DMS114 treated with DMSO at 0.1 percent for 48 hours (cell line): ENCODE measurements around the gene CPNE7.

ENCODE experiments used
- DNase-seq: peaks from one replicate; lab custom pipeline; 2025; ENCODE audit not compliant: unreplicated experiment; lab: John Stamatoyannopoulos, UW

CPNE7 gene

DNA sequence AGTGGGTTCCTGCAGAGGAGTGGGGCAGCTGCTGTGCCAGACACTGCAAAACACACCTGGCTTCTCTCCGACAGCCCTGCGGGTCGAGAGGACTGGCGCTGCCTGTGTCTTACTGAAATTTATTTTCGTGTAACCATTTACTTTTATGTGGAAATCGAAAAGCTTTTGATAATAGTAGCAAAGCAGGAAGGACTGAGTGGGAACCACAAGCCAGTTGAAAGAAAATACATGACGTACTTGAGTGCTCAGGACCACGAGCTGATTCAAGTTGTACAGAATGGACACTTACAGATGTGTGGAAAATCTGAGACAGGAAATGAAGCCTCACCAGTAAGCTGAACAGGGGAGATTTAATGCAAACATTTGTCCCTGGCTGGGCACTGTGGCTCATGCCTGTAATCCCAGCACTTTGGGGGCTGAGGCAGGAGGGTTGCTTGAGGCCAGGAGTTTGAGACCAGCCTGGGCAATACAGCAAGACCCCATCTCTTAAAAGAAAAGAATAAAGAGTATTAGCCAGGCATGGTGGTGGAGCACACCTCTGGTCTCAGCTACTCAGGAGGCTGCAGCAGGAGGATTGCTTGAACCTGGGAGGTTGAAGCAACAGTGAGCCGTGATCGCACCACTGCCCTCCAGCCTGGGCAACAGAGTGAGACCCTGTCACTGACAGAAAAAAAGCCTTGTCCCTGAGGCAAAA lies 26.4 kb upstream of the CPNE7 start:
- no peak for DNase-seq

GRCh38 chr16:89550421-89551007 lies 25.0 kb upstream of the CPNE7 start:
- DNase-seq, result no peak

DNA sequence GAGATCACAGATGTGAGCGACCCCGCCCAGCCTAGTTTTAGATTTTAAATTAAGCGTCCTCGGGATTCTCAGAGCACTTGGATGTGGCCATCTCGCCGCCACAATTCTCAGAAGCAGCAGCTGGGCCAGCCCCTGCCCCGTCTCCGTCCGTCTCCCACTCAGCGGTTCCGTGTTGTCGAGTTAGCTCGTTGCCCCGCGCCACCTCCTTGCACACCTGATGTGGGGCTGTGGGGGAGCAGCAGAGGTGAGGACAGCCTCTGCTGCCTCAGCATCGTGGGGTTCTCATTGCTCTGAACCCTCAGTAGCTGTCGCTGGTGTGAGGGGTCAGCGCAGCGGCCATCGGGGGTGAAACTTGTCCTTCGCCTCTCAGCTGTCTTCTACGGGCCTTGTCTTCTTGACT lies 23.2 kb upstream of the CPNE7 start:
- no peak for DNase-seq

GRCh38 chr16:89552913-89553312 lies 22.6 kb upstream of the CPNE7 start:
- DNase-seq, result no peak

DNA sequence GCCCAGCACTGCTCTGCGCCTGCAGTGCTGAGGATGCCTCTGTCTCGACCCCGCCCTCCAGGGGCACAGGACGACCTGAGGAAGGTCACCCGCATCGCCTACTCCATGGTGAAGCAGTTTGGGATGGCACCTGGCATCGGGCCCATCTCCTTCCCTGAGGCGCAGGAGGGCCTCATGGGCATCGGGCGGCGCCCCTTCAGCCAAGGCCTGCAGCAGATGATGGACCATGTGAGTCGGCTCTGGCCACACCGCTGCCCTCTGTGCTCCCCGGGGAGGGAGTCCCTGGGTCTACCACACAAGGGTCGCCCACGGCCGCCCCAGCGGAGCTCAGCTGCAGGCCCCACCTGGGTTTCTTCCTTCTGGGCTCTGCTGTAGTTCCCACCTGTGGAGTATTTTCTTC lies 21.8 kb upstream of the CPNE7 start:
- DNase-seq, result no peak

DNA sequence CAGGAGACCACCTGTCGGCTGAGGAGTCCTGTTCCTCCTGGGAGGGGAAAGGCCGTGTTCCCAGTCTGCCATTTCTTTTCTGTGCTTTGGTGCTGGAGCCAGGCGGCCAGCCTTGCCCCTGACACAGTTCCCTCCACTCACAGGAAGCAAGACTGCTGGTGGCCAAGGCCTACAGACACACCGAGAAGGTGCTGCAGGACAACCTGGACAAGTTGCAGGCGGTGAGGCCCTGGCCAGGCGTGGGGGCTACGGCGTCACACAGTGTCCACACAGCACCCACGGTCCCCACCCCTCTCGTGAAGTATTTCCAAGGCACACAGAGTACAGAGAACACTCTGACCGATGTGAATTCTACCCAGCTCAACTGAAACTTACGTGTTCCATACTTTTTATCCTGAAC lies 21.2 kb upstream of the CPNE7 start:
- DNase-seq, result no peak

- no peak for DNase-seq
These were observed 20.3 kb upstream of the CPNE7 start for GRCh38 chr16:89555265-89555664.

DNA sequence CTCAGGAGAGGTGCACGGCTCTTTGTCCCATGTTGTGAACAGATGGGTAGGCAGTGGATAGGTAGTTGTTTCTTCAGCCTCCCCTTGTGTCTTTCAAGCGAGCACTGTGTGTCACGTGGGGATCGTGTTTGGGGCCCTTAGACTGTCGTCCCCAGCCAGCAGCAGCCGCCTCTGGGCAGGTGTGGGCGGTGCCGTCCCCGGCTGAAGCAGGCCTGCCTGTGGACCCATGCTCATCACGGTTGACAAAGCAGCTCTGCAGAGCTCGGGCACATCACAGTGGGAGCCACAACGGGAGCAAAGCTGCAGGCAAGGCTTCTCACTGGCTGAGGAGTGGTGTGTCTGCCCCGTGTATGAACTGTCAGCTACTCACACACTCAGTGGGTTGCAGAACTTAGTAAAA lies 19.8 kb upstream of the CPNE7 start:
- no peak for DNase-seq

DNA sequence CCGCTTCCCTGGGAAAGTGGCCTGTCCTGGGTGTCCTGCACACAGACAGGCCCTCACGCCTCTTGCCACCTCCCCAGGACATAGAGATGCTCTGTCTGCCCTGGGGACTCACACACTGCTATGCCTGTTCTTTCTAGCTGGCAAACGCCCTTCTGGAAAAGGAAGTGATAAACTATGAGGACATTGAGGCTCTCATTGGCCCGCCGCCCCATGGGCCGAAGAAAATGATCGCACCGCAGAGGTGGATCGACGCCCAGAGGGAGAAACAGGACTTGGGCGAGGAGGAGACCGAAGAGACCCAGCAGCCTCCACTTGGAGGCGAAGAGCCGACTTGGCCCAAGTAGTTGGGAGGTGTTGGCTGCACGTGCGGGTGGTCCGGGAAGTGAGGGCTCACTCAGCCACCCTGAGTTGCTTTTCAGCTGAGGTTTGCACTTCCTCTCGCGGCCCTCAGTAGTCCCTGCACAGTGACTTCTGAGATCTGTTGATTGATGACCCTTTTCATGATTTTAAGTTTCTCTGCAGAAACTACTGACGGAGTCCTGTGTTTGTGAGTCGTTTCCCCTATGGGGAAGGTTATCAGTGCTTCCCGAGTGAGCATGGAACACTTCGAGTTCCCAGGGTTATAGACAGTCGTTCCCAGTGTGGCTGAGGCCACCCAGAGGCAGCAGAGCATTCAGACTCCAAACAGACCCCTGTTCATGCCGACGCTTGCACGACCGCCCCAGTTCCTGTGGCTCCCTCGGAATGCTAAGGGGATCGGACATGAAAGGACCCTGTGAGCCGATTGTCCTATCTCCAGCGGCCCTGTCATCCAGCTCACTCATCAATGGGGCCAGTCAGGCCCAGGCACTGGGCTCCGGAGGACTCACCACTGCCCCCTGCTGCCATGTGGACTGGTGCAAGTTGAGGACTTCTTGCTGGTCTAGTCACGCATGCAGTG lies 18.5 kb upstream of the CPNE7 start:
- peak; percentile 36 for DNase-seq

GRCh38 chr16:89557690-89558490 lies 17.7 kb upstream of the CPNE7 start:
- DNase-seq, result no peak

DNA sequence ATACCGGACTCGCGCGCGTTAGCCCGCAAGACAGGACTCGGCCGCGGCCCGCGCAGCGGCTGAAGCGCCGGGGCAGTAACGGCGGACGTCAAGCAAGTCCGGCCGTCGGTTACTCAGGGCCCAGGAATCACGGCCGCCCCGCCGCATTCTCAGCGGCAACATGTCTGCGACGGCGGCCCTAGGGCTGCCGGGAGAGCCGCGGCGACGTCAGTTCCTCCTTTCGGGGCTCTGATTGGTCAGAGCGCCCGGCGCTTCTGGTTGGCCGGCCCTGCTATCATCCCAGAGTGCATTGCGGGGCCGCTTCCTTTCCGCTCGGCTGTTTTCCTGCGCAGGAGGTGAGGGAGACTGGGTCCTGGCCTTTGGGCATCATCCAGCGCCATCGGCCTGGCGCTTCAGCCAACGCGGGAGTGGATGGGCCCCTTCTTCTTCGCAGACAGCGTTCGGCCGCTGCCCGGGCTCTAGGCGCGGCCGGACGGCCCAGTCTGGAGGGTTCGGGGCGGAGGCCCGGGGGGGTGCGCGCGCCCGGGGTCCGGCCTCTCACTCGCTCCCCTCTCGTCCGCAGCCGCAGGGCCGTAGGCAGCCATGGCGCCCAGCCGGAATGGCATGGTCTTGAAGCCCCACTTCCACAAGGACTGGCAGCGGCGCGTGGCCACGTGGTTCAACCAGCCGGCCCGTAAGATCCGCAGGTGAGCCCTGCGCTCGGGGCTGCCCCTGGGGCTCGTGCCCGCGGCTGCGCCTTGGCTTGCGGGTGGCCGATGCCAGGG lies 15.0 kb upstream of the CPNE7 start, which contains the start of gene RPL13:
TSS of gene RPL13 (plus strand) at position 305 of the 764 bp plus-strand sequence. CDS start at position 583, 278 bp downstream.
- peak; percentile 90 for DNase-seq

- DNase-seq, result no peak
These were observed 14.2 kb upstream of the CPNE7 start for GRCh38 chr16:89561142-89561883.

DNA sequence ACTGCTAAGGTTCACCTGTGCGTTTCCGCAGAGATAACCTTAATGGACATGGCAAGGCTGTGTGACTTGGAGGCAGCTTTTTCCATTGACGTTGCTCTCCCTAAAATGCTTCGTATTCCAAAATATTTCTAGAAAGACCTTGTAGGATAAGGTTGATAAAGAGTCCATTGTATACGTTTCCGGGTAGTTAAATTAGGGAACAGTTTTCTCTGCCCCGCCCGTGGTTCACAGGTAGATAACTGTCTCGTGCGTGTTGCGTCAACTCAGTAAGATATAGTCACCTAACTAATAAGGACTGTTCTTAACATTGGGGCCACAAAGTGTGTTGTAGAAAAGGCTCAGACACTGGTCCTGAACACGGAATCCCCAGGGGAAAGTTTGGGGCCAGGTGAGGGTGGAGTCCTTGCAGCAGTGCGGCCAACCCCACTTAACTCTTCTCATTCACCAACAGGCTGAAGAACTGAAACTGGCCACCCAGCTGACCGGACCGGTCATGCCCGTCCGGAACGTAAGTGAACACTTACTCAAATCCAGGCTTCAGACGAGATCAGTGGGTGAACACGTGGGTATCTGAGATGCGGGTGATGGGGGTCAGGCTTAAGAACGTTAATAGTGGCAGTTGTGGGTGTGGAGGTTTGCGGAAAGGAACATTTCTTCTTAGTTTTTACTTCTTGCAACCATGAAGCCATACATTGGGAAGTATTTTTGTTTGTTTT lies 13.5 kb upstream of the CPNE7 start:
- no peak for DNase-seq

- DNase-seq, result no peak
These were observed 12.6 kb upstream of the CPNE7 start for GRCh38 chr16:89562939-89563338.

GRCh38 chr16:89563639-89564392 lies 11.7 kb upstream of the CPNE7 start:
- no peak for DNase-seq

GRCh38 chr16:89564476-89565255 lies 10.9 kb upstream of the CPNE7 start:
- DNase-seq, result no peak

DNA sequence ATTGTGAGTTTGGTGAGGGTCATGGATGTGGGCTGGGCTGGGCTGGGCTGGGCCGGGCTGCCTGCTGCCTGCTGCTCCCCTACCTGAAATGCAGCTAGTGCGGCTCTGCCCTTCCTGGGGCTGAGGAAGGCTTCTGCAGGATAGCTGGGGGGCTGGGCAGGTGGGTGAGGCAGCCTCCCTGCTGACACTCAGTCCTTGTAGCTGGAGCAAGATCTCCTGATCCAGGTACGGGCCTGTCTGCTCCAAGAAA lies 10.4 kb upstream of the CPNE7 start:
- no peak for DNase-seq
